Endometrium (tissue), 2 donors: Measurements from ENCODE around the gene FGF3.

Experiments
- FAIRE-seq: peaks from 2 replicates; lab custom pipeline; 2012; peaks lifted over from hg19 to GRCh38; lab: Jason Lieb, UNC
- donor health status: control.
- donor health status: control.

Gene FGF3

GRCh38 chr11:69823641-69824265, 4.5 kb upstream of the FGF3 start:
- FAIRE-seq, result no peak

GRCh38 chr11:69822676-69823494, 3.7 kb upstream of the FGF3 start:
- FAIRE-seq, result no peak

GRCh38 chr11:69821511-69822040, 2.4 kb upstream of the FGF3 start:
- no peak for FAIRE-seq

GRCh38 chr11:69820441-69820840, 1.2 kb upstream of the FGF3 start:
- no peak for FAIRE-seq

GRCh38 chr11:69819541-69820070, 390 bp upstream of the FGF3 start:
- FAIRE-seq, result no peak

- no peak for FAIRE-seq
Observed at GRCh38 chr11:69818231-69818602, 999 bp downstream of the FGF3 start.

GRCh38 chr11:69817265-69818230, 1.7 kb downstream of the FGF3 start:
- no peak for FAIRE-seq

GRCh38 chr11:69816671-69817070, 2.5 kb downstream of the FGF3 start:
- no peak for FAIRE-seq

GRCh38 chr11:69815973-69816372, 3.2 kb downstream of the FGF3 start:
- FAIRE-seq, result no peak

- FAIRE-seq, result no peak
Observed at GRCh38 chr11:69814902-69815301, 4.3 kb downstream of the FGF3 start.

- no peak for FAIRE-seq
Observed at GRCh38 chr11:69814411-69814810, 4.8 kb downstream of the FGF3 start.

GRCh38 chr11:69813839-69814238, 5.4 kb downstream of the FGF3 start:
- no peak for FAIRE-seq

- FAIRE-seq, result no peak
Observed at GRCh38 chr11:69812946-69813345, 6.3 kb downstream of the FGF3 start.

- no peak for FAIRE-seq
Observed at GRCh38 chr11:69812256-69812655, 7.0 kb downstream of the FGF3 start.

- no peak for FAIRE-seq
Observed at GRCh38 chr11:69811431-69811830, 7.8 kb downstream of the FGF3 start.

GRCh38 chr11:69810289-69811118, 8.7 kb downstream of the FGF3 start:
- FAIRE-seq, result no peak

- FAIRE-seq, result no peak
Observed at GRCh38 chr11:69808667-69809086, 10.5 kb downstream of the FGF3 start.

GRCh38 chr11:69807106-69807815, 12.0 kb downstream of the FGF3 start:
- FAIRE-seq, result no peak

- no peak for FAIRE-seq
Observed at GRCh38 chr11:69804769-69805508, 14.3 kb downstream of the FGF3 start.
